ENCODE results near the gene RTKN.

RTKN gene

GRCh38 chr2:74418312-74418711 lies 23.4 kb downstream of the RTKN start:
- DNase-seq (ENCODE audit: low spot score) = no peak
- peak overlapping the region; percentile 36 to 69 for H3K27ac ChIP-seq
- no peak for TF ChIP-seq CTCF (IDR thresholded peaks at IDR 0.05)
- H3K4me3 ChIP-seq = peak overlapping the region; percentile 42

GRCh38 chr2:74417763-74418162 lies 24.0 kb downstream of the RTKN start:
- Histone ChIP-seq H3K4me3 (no peak overlapping the region), H3K27ac (no peak overlapping the region)
- DNase-seq (ENCODE audit: low spot score) = no peak
- no peak for TF ChIP-seq CTCF (IDR thresholded peaks at IDR 0.05)

- TF ChIP-seq CTCF (IDR thresholded peaks at IDR 0.05) = no peak
- Histone ChIP-seq H3K4me3 (no peak overlapping the region), H3K27ac (no peak overlapping the region)
- no peak for DNase-seq (ENCODE audit: low spot score)
These were observed 24.5 kb downstream of the RTKN start for GRCh38 chr2:74417197-74417596.

GRCh38 chr2:74416778-74417177 lies 25.0 kb downstream of the RTKN start:
- no peak for DNase-seq (ENCODE audit: low spot score)
- no peak for TF ChIP-seq CTCF (IDR thresholded peaks at IDR 0.05)
- no peak overlapping the region for H3K4me3 ChIP-seq
- no peak overlapping the region for H3K27ac ChIP-seq

GRCh38 chr2:74415762-74416395 lies 25.9 kb downstream of the RTKN start:
- Histone ChIP-seq H3K27ac (peak overlapping the region in 1 of 2 donors; percentile 73), H3K4me3 (peak overlapping the region; percentile 76)
- no peak for DNase-seq (ENCODE audit: low spot score)
- TF ChIP-seq CTCF (IDR thresholded peaks at IDR 0.05) = no peak

GRCh38 chr2:74414881-74415761 lies 26.6 kb downstream of the RTKN start:
- no peak for TF ChIP-seq CTCF (IDR thresholded peaks at IDR 0.05)
- H3K4me3 ChIP-seq = peak overlapping the region; percentile 76
- DNase-seq (ENCODE audit: low spot score) = no peak
- peak overlapping the region; percentile 47 to 73 for H3K27ac ChIP-seq

Data from coronary artery (tissue), 2 donors.